Gastrocnemius medialis (tissue), 4 donors: ENCODE results near the gene BBS9.

Experiments
- POLR2A ChIP-seq, 2 donors: fragments of 450-650 bp; IDR thresholded peaks; one replicate each; pipeline ENCODE4 v1.6.1; 2017; ENCODE audit warnings: antibody characterized with exemption in 2 of 2, mild to moderate bottlenecking in 2 of 2, moderate library complexity in 2 of 2
- TF ChIP-seq, protein P1 (sequence below), 5 experiments: fragments of 450-650 bp in 3 of 5; fragments of 200-600 bp in 2 of 5; sonication (generic) in 2 of 5; IDR thresholded peaks in 4 of 5; conservative IDR thresholded peaks in 1 of 5; 1 replicate in 4 of 5; 2 replicates in 1 of 5; pipeline ENCODE4 v1.5.1; 2016 to 2019; ENCODE audit warnings: antibody characterized with exemption in 5 of 5, mild to moderate bottlenecking in 3 of 5, moderate library complexity in 3 of 5

GRCh38 chr7:33233659-33234058, 104.3 kb downstream of the BBS9 start:
- TF ChIP-seq POLR2A (IDR thresholded peaks at IDR 0.05), result no peak
- TF ChIP-seq, protein P1, sequence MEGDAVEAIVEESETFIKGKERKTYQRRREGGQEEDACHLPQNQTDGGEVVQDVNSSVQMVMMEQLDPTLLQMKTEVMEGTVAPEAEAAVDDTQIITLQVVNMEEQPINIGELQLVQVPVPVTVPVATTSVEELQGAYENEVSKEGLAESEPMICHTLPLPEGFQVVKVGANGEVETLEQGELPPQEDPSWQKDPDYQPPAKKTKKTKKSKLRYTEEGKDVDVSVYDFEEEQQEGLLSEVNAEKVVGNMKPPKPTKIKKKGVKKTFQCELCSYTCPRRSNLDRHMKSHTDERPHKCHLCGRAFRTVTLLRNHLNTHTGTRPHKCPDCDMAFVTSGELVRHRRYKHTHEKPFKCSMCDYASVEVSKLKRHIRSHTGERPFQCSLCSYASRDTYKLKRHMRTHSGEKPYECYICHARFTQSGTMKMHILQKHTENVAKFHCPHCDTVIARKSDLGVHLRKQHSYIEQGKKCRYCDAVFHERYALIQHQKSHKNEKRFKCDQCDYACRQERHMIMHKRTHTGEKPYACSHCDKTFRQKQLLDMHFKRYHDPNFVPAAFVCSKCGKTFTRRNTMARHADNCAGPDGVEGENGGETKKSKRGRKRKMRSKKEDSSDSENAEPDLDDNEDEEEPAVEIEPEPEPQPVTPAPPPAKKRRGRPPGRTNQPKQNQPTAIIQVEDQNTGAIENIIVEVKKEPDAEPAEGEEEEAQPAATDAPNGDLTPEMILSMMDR (IDR thresholded peaks at IDR 0.05 in 4 of 5, conservative IDR thresholded peaks at IDR 0.05 in 1 of 5), result no peak
